Adrenal gland (tissue), 5 donors: Measurements from ENCODE around the gene PXT1.

ENCODE experiments used
- CTCF ChIP-seq, 6 experiments: fragments of 450-650 bp in 4 of 6; fragments of 200-600 bp in 2 of 6; sonication (generic) in 1 of 6; IDR thresholded peaks; 1 replicate in 5 of 6; 2 replicates in 1 of 6; pipeline versions ENCODE4 v1.5.1 to v1.8.0; 2016 to 2021; ENCODE audit warnings: antibody characterized with exemption in 6 of 6, mild to moderate bottlenecking in 2 of 6, moderate library complexity in 1 of 6
- POLR2A ChIP-seq, 2 donors: fragments of 450-650 bp; IDR thresholded peaks; one replicate each; pipeline ENCODE4 v1.6.1; 2017; ENCODE audit warnings: antibody characterized with exemption in 2 of 2, mild to moderate bottlenecking in 2 of 2, moderate library complexity in 1 of 2
- donor health status: DM: no; HTN: no; CAD: no.

- no peak for TF ChIP-seq CTCF (IDR thresholded peaks at IDR 0.05)
- no peak for TF ChIP-seq POLR2A (IDR thresholded peaks at IDR 0.05)
Measured at GRCh38 chr6:36384095-36384494, 58.6 kb downstream of the PXT1 start.
